IMR-90 (cell line): Measurements from ENCODE around the gene SHB. TPM values are rescaled to one million over a fixed set of nuclear protein-coding genes. Genes with fewer than 3 reads are reported as not detected.
A peak's percentile ranks its signal among the peaks of the same experiment; 100 is the strongest.

ENCODE experiments used
- ATAC-seq: fragments of 200-7000 bp; cut with Tn5 transposase; 2 replicates; pipeline ENCODE4 v1.9.1; 2020; ENCODE audit warnings: low read depth, mild to moderate bottlenecking, moderate library complexity
- BruUV-seq: library from RNA; stranded (reverse); fragments of 400-500 nt; replicated peaks from 2 replicates; lab custom pipeline; 2021; lab: Mats Ljungman, UMichigan
- CTCF ChIA-PET: fragments of 300-600 bp; formaldehyde crosslinking; extraction: SDS; loops from one replicate; lab custom pipeline; 2021; ENCODE audit warnings: antibody characterized with exemption; lab: Yijun Ruan, JAX
- POLR2A ChIA-PET: fragments of 300-600 bp; sonication (Branson Sonifier 250); formaldehyde crosslinking; loops from one replicate; lab custom pipeline; 2022; ENCODE audit warnings: antibody characterized with exemption; ENCODE audit not compliant: unreplicated experiment; lab: Charles Lee
- DNase-seq: peaks from one replicate; pipeline ENCODE4 v3.0.0; 2013
- H2AFZ ChIP-seq: replicated peaks from 2 replicates; pipeline ENCODE3; 2013; ENCODE audit warnings: low read length, mild to moderate bottlenecking; ENCODE audit not compliant: poor library complexity
- H2AK5ac ChIP-seq: 2 replicates; pipeline ENCODE4 v1.6.1; 2013; ENCODE audit warnings: low read depth, low read length, inconsistent platforms
- H2AK9ac ChIP-seq: replicated peaks from 2 replicates; pipeline ENCODE3; 2013; ENCODE audit warnings: mild to moderate bottlenecking, low read depth, low read length, moderate library complexity; ENCODE audit not compliant: poor library complexity
- H2BK120ac ChIP-seq: 2 replicates; pipeline ENCODE4 v1.6.1; 2013; ENCODE audit warnings: low read depth, low read length, inconsistent platforms
- H2BK15ac ChIP-seq: 3 replicates; pipeline ENCODE4 v1.6.1; 2013; ENCODE audit warnings: low read depth, low read length, inconsistent platforms
- H2BK20ac ChIP-seq: 2 replicates; pipeline ENCODE4 v1.6.1; 2013; ENCODE audit warnings: low read depth, mild to moderate bottlenecking, inconsistent platforms, low read length, moderate library complexity
- H2BK5ac ChIP-seq: 2 replicates; pipeline ENCODE4 v1.6.1; 2013; ENCODE audit warnings: mild to moderate bottlenecking, low read depth, low read length, inconsistent platforms; ENCODE audit not compliant: poor library complexity, severe bottlenecking
- H3K14ac ChIP-seq: replicated peaks from 2 replicates; pipeline ENCODE4 v1.6.1; 2013; ENCODE audit warnings: low read depth, low read length, inconsistent platforms
- H3K18ac ChIP-seq: 2 replicates; pipeline ENCODE4 v1.6.1; 2013; ENCODE audit warnings: low read depth, low read length, control low read depth
- H3K23ac ChIP-seq: 2 replicates; pipeline ENCODE4 v1.6.1; 2013; ENCODE audit warnings: low read depth, low read length, inconsistent platforms
- H3K27ac ChIP-seq: 2 replicates; pipeline ENCODE4 v1.5.1; 2013; ENCODE audit warnings: mild to moderate bottlenecking, control low read depth, low read length; ENCODE audit not compliant: insufficient read depth
- H3K27me3 ChIP-seq: 2 replicates; pipeline ENCODE4 v1.6.1; 2013; ENCODE audit warnings: low read length; ENCODE audit not compliant: control insufficient read depth, insufficient read depth
- H3K36me3 ChIP-seq: 2 replicates; pipeline ENCODE4 v1.6.1; 2013; ENCODE audit warnings: low read length, mixed read lengths; ENCODE audit not compliant: control insufficient read depth, insufficient read depth
- H3K4ac ChIP-seq: 2 replicates; pipeline ENCODE4 v1.6.1; 2013; ENCODE audit warnings: low read depth, low read length, inconsistent platforms
- H3K4me1 ChIP-seq: 2 replicates; pipeline ENCODE4 v1.6.1; 2013; ENCODE audit warnings: low read length, mixed read lengths; ENCODE audit not compliant: control insufficient read depth, insufficient read depth
- H3K4me2 ChIP-seq: 2 replicates; pipeline ENCODE4 v1.6.1; 2013; ENCODE audit warnings: low read depth, mild to moderate bottlenecking, control low read depth, low read length, moderate library complexity
- H3K4me3 ChIP-seq: 2 replicates; pipeline ENCODE4 v1.5.1; 2013; ENCODE audit warnings: low read depth, mild to moderate bottlenecking, control low read depth, low read length, moderate library complexity; ENCODE audit not compliant: insufficient read depth
- H3K56ac ChIP-seq: 2 replicates; pipeline ENCODE4 v1.6.1; 2013; ENCODE audit warnings: low read length, inconsistent platforms; ENCODE audit not compliant: insufficient read depth; ENCODE audit errors: extremely low read depth
- H3K79me1 ChIP-seq, 2 experiments: 2 replicates each; pipeline ENCODE4 v1.6.1; 2013; ENCODE audit warnings: low read length in 2 of 2, inconsistent platforms in 1 of 2, low read depth in 1 of 2
- H3K9ac ChIP-seq: 2 replicates; pipeline ENCODE4 v1.6.1; 2013; ENCODE audit warnings: low read depth, low read length, control low read depth
- H3K9me1 ChIP-seq: 2 replicates; pipeline ENCODE4 v1.6.1; 2013; ENCODE audit warnings: low read length, inconsistent platforms; ENCODE audit not compliant: insufficient read depth
- H3K9me3 ChIP-seq: 2 replicates; pipeline ENCODE4 v1.6.1; 2013; ENCODE audit warnings: low read length; ENCODE audit not compliant: control insufficient read depth, insufficient read depth
- H4K20me1 ChIP-seq: 2 replicates; pipeline ENCODE4 v1.6.1; 2013; ENCODE audit warnings: low read length, inconsistent platforms; ENCODE audit not compliant: insufficient read depth
- H4K5ac ChIP-seq: 2 replicates; pipeline ENCODE4 v1.6.1; 2013; ENCODE audit warnings: mild to moderate bottlenecking, low read depth, low read length, control low read depth
- H4K8ac ChIP-seq, 2 experiments: 2 replicates each; pipeline ENCODE4 v1.6.1; 2013; ENCODE audit warnings: low read depth in 2 of 2, low read length in 2 of 2, control low read depth in 1 of 2, inconsistent platforms in 1 of 2
- H4K91ac ChIP-seq: 2 replicates; pipeline ENCODE4 v1.6.1; 2013; ENCODE audit warnings: low read depth, low read length, inconsistent platforms; ENCODE audit not compliant: insufficient read depth
- BHLHE40 ChIP-seq: fragments of 150-350 bp; IDR thresholded peaks from 2 replicates; pipeline ENCODE4 v1.6.1; 2016; ENCODE audit warnings: mild to moderate bottlenecking, low read depth, low read length
- CEBPB ChIP-seq: IDR thresholded peaks from 2 replicates; pipeline ENCODE4 v1.6.1; 2012; ENCODE audit warnings: low read depth, low read length, improper control_type of control experiment
- CHD1 ChIP-seq: IDR thresholded peaks from 2 replicates; pipeline ENCODE4 v1.6.1; 2012; ENCODE audit warnings: low read depth, low read length, improper control_type of control experiment
- CTCF ChIP-seq: conservative IDR thresholded peaks from 2 replicates; pipeline ENCODE4 v1.5.1; 2012; ENCODE audit warnings: mild to moderate bottlenecking, low read depth, low read length, improper control_type of control experiment
- ELK1 ChIP-seq: fragments of 150-350 bp; IDR thresholded peaks from 2 replicates; pipeline ENCODE4 v1.6.1; 2016; ENCODE audit warnings: low read depth, mild to moderate bottlenecking, low read length, moderate library complexity, borderline replicate concordance
- FOS ChIP-seq: fragments of 150-350 bp; IDR thresholded peaks from 2 replicates; pipeline ENCODE4 v1.6.1; 2016; ENCODE audit warnings: low read depth, low read length
- MAFK ChIP-seq: IDR thresholded peaks from 2 replicates; pipeline ENCODE4 v1.6.1; 2012; ENCODE audit warnings: low read depth, low read length, improper control_type of control experiment
- MXI1 ChIP-seq: IDR thresholded peaks from 2 replicates; pipeline ENCODE4 v1.6.1; 2012; ENCODE audit warnings: low read depth, mild to moderate bottlenecking, low read length, moderate library complexity, borderline replicate concordance
- POLR2A ChIP-seq: IDR thresholded peaks from 2 replicates; pipeline ENCODE4 v1.6.1; 2012; ENCODE audit warnings: mild to moderate bottlenecking, low read depth, low read length
- RFX5 ChIP-seq: IDR thresholded peaks from 2 replicates; pipeline ENCODE4 v1.8.0; 2012; ENCODE audit warnings: low read depth, mild to moderate bottlenecking, low read length, moderate library complexity
- SMC3 ChIP-seq: fragments of 150-350 bp; IDR thresholded peaks from 2 replicates; pipeline ENCODE4 v1.6.1; 2016; ENCODE audit warnings: low read depth, mild to moderate bottlenecking, antibody characterized with exemption, low read length, moderate library complexity
- WGBS, 2 experiments: methylation state at CpG; one replicate each; pipeline versions ENCODE4 v1.1.5 to v1.1.7; 2013; ENCODE audit warnings: missing lambda C conversion rate in 2 of 2; ENCODE audit not compliant: insufficient read length in 1 of 2; ENCODE audit errors: extremely low coverage in 2 of 2; 5-methylcytosine and 5-hydroxymethylcytosine counted together
- dilution Hi-C: fragments of 300-500 bp; cut with HindIII; formaldehyde crosslinking; loops from one replicate; pipeline ENCODE4 v1.14.3; 2018; ENCODE audit warnings: low sequenced_read_pairs; ENCODE audit not compliant: unreplicated experiment
- in situ Hi-C: fragments of 300-500 bp; cut with MboI; formaldehyde crosslinking; loops from 3 replicates; pipeline ENCODE4 v1.14.3; 2019; ENCODE audit warnings: low sequenced_read_pairs, inconsistent platforms, mixed read lengths
- intact Hi-C: fragments of 100-400 bp; cut with micrococcal nuclease; formaldehyde crosslinking; loops from 2 replicates; pipeline ENCODE4 v1.10.0; 2022
- polyA plus RNA-seq, 3 experiments: library from polyadenylated mRNA; depleted of rRNA; stranded (reverse); fragments of >200 nt; gene quantifications; 2 replicates each; pipeline ENCODE4 v1.2.3, GENCODE V29; 2012; ENCODE audit warnings: low replicate concordance in 1 of 3
- total RNA-seq: library from RNA; depleted of rRNA; stranded (reverse); fragments of >200 nt; gene quantifications from 2 replicates; pipeline ENCODE4 v1.2.3, GENCODE V29; 2012

SHB gene
- total and polyA plus RNA-seq, 2 of the 4 experiments (the other 2 are of a cell fraction) = 6.1 to 20.4 TPM

- TF ChIP-seq MAFK (no peak), RFX5 (no peak)
Observed at GRCh38 chr9:37914701-37915358, 154.2 kb downstream of the SHB start (continued).

GRCh38 chr9:37914154-37914551 is 154.9 kb downstream of the SHB start:
- peaks cover 9 to 41% of the 10 kb centered on the region in 2 experiments; a peak in 3 of 4 replicates for H3K79me1 ChIP-seq
- H2AK5ac ChIP-seq = peak overlapping the region; percentile 52
- no TSS peak for BruUV-seq
- peak overlapping the region in 1 of 2 experiments; percentile 52; a peak in 3 of 4 replicates for H4K8ac ChIP-seq
- H3K4me1 ChIP-seq = peaks cover 14% of the 10 kb centered on the region
- no peak overlapping the region for H3K18ac ChIP-seq
- no peaks in the 10 kb centered on the region; the same call in 1 of the 2 replicates for H4K20me1 ChIP-seq
- no peak overlapping the region for H3K4me2 ChIP-seq
- ChIA-PET POLR2A (interaction anchor here (0.6 kb wide), 1 partner anchor 155 kb away, joined by 4 read pairs; the partner anchor contains the start of gene SHB), CTCF (interaction anchor here (0.6 to 1.8 kb wide), 13 partner anchors 9 to 472 kb away, joined by 3 to 7 read pairs (median 4); partner anchors contain the start of gene SHB)
- TF ChIP-seq POLR2A = no peak
- no peak for TF ChIP-seq CTCF
- no peak for TF ChIP-seq SMC3
- no peak for TF ChIP-seq CHD1
- TF ChIP-seq MAFK = no peak
- TF ChIP-seq MXI1 = no peak
- no peak for TF ChIP-seq BHLHE40
- no peak for TF ChIP-seq FOS
- TF ChIP-seq ELK1 = no peak
- no peak for TF ChIP-seq CEBPB
- H2BK120ac ChIP-seq = peak overlapping the region; percentile 13; the same call in 1 of the 2 replicates
- no peak overlapping the region for H3K23ac ChIP-seq
- peaks cover 30% of the 10 kb centered on the region for H3K36me3 ChIP-seq
- peak overlapping the region; percentile 58 for H3K4ac ChIP-seq
- H3K27ac ChIP-seq = no peak overlapping the region
- H2BK5ac ChIP-seq = peak overlapping the region; percentile 43
- intact Hi-C loops (no loop called here), dilution Hi-C loops (loop anchor here (25.0 kb wide), 1 partner anchor 473 kb away; the partner anchor contains the start of gene ALDH1B1), in situ Hi-C loops (loop anchor here (5.0 kb wide), 3 partner anchors 248 to 448 kb away; no protein-coding TSS in a partner anchor)
- H3K9me1 ChIP-seq = no peaks in the 10 kb centered on the region
- H3K9me3 ChIP-seq = no peaks in the 10 kb centered on the region
- peak overlapping the region; percentile 91 for H2AK9ac ChIP-seq
- H3K9ac ChIP-seq = no peak overlapping the region
- no peak overlapping the region for H3K4me3 ChIP-seq
- H3K56ac ChIP-seq = no peak overlapping the region
- no peak for ATAC-seq
- WGBS, 2 experiments = 100% methylated on average over 1 of the region's 8 CpGs; no CpG with 5 or more reads in 1 of the 2 experiments
- no peak overlapping the region for H2BK15ac ChIP-seq
- no peak overlapping the region for H4K5ac ChIP-seq
- peak overlapping the region; percentile 39; the same call in 1 of the 2 replicates for H3K14ac ChIP-seq
- peak overlapping the region; percentile 65 for H4K91ac ChIP-seq
- peak overlapping the region; percentile 57 for H2BK20ac ChIP-seq
- no peaks in the 10 kb centered on the region for H3K27me3 ChIP-seq
- no peak for DNase-seq
- H2AFZ ChIP-seq = peak overlapping the region; percentile 59
